Chondrocyte (in vitro differentiated cells): ENCODE measurements around the gene GNB5. TPM values are rescaled to one million over a fixed set of nuclear protein-coding genes. Genes with fewer than 3 reads are reported as not detected.

ENCODE experiments used
- DNase-seq: peaks from one replicate; pipeline ENCODE4 v3.0.0; 2021; ENCODE audit warnings: mixed read lengths, low spot score
- H3K27ac Mint-ChIP-seq: one replicate; pipeline ENCODE4 v1.8.0; 2021; ENCODE audit warnings: mild to moderate bottlenecking, moderate library complexity, mixed read lengths; ENCODE audit not compliant: unreplicated experiment
- H3K27me3 Mint-ChIP-seq: 2 replicates; pipeline ENCODE4 v1.8.0; 2021; ENCODE audit warnings: low read depth, mixed read lengths
- H3K36me3 Mint-ChIP-seq: 2 replicates; pipeline ENCODE4 v1.8.0; 2021; ENCODE audit warnings: low read depth, mixed read lengths
- H3K4me1 Mint-ChIP-seq: 2 replicates; pipeline ENCODE4 v1.8.0; 2021; ENCODE audit warnings: low read depth, mild to moderate bottlenecking, mixed read lengths
- H3K4me3 Mint-ChIP-seq: one replicate; pipeline ENCODE4 v1.8.0; 2021; ENCODE audit warnings: mild to moderate bottlenecking, moderate library complexity, mixed read lengths; ENCODE audit not compliant: unreplicated experiment
- H3K9me3 Mint-ChIP-seq: 2 replicates; pipeline ENCODE4 v1.8.0; 2021; ENCODE audit warnings: low read depth, mixed read lengths
- CTCF ChIP-seq: fragments of 200-600 bp; sonication (generic); IDR thresholded peaks from 2 replicates; pipeline ENCODE4 v1.5.0; 2021; ENCODE audit warnings: antibody characterized with exemption, mild to moderate bottlenecking, moderate library complexity
- total RNA-seq: library from RNA; stranded (reverse); gene quantifications from 3 replicates; pipeline ENCODE4 v1.2.1, GENCODE V29; 2021

GNB5 gene
- total RNA-seq, 1 donor from 2014 or later = 25.7 TPM

GRCh38 chr15:52162876-52163275 lies 28.3 kb downstream of the GNB5 start:
- no peak for DNase-seq
- TF ChIP-seq CTCF = no peak
- peak overlapping the region; percentile 39 for H3K27ac Mint-ChIP-seq
- H3K9me3 Mint-ChIP-seq = peaks cover 12% of the 10 kb centered on the region
- H3K36me3 Mint-ChIP-seq = peaks cover 13% of the 10 kb centered on the region
- no peaks in the 10 kb centered on the region for H3K27me3 Mint-ChIP-seq
- no peak overlapping the region for H3K4me3 Mint-ChIP-seq
- peaks cover 36% of the 10 kb centered on the region for H3K4me1 Mint-ChIP-seq

GRCh38 chr15:52162260-52162659 lies 28.9 kb downstream of the GNB5 start:
- Mint-ChIP-seq H3K9me3 (peaks cover 12% of the 10 kb centered on the region), H3K27ac (peak overlapping the region; percentile 39), H3K36me3 (peaks cover 13% of the 10 kb centered on the region), H3K4me1 (peaks cover 36% of the 10 kb centered on the region), H3K4me3 (peak overlapping the region; percentile 10), H3K27me3 (no peaks in the 10 kb centered on the region)
- no peak for DNase-seq
- no peak for TF ChIP-seq CTCF

GRCh38 chr15:52161406-52161966 lies 29.7 kb downstream of the GNB5 start:
- DNase-seq = no peak
- Mint-ChIP-seq H3K4me3 (no peak overlapping the region), H3K27me3 (no peaks in the 10 kb centered on the region), H3K9me3 (peaks cover 12% of the 10 kb centered on the region), H3K27ac (peak overlapping the region; percentile 65), H3K36me3 (peaks cover 13% of the 10 kb centered on the region), H3K4me1 (peaks cover 36% of the 10 kb centered on the region)
- TF ChIP-seq CTCF = no peak

GRCh38 chr15:52159645-52160044 lies 31.5 kb downstream of the GNB5 start:
- H3K27me3 Mint-ChIP-seq = no peaks in the 10 kb centered on the region
- H3K36me3 Mint-ChIP-seq = peaks cover 13% of the 10 kb centered on the region
- H3K9me3 Mint-ChIP-seq = peaks cover under 1% of the 10 kb centered on the region
- H3K4me1 Mint-ChIP-seq = peaks cover 25% of the 10 kb centered on the region
- DNase-seq = no peak
- no peak overlapping the region for H3K4me3 Mint-ChIP-seq
- no peak overlapping the region for H3K27ac Mint-ChIP-seq
- no peak for TF ChIP-seq CTCF

- no peak for TF ChIP-seq CTCF
- Mint-ChIP-seq H3K27ac (no peak overlapping the region), H3K27me3 (no peaks in the 10 kb centered on the region), H3K4me3 (no peak overlapping the region), H3K9me3 (no peaks in the 10 kb centered on the region), H3K4me1 (peaks cover 21% of the 10 kb centered on the region), H3K36me3 (peaks cover 13% of the 10 kb centered on the region)
- no peak for DNase-seq
Observed at GRCh38 chr15:52158084-52158765, 33.0 kb downstream of the GNB5 start.
